GM18858 (cell line): ENCODE data around the gene ECT2L.
A peak's percentile ranks its signal among the peaks of the same experiment; 100 is the strongest.

Experiments
- ATAC-seq: cut with Tn5 transposase; IDR thresholded peaks from one replicate; pipeline ENCODE4 v1.9.1; 2021; ENCODE audit not compliant: unreplicated experiment

Gene ECT2L

DNA sequence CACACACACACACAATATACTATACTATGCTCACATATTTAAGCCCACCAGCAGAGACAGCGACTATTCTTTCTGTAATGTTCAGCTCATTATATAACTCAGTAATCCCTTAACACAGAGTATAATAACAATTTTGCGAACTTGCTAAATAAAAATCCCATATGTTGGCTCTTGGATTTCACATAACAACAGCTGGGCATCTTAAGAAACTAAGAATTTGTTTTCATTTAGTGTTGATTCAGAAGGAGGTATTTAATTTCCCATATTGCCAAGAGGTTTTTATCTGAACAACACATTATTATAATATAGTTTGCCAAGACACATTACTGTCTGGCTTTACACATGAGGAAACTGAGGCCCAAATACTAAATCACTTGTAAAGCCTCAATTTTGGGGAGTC lies 7.4 kb downstream of the ECT2L start:
- ATAC-seq: no peak

- no peak for ATAC-seq
Observed at GRCh38 chr6:138803861-138804260, 8.0 kb downstream of the ECT2L start.

DNA sequence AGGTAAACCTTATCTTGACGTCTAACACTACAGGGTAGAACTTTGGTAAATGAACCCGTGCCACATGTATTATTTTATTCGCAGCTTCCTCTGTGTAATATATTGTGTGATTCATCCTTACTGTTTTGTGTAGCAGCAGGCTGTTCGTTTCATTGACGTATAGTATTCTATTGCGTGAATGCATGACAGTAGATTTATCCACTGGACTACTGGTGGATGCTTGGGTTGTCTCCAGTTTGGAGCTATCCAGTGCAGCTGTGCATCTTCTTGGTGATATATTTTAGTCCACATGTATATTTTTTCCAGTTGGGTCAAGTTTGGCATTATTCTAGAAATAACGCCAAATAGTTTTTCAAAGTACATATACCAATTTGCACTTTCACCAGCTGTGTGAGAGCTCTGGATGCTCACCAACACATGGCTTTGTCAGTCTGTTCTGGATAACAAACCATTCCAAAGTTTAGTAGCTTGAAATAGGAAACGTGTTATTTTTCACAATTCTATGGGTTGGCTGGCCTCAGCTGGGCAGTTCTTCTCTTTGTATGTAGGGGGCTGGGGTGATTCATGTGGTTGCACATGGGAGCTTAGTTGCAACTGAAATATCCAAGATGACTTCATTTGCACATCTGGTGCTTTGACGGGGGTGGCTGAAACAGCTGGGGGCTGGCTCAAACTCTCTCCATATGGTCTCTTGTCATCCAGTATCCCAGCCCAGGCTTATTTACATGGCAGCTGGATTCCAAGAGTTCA lies 9.3 kb downstream of the ECT2L start:
- ATAC-seq: no peak

DNA sequence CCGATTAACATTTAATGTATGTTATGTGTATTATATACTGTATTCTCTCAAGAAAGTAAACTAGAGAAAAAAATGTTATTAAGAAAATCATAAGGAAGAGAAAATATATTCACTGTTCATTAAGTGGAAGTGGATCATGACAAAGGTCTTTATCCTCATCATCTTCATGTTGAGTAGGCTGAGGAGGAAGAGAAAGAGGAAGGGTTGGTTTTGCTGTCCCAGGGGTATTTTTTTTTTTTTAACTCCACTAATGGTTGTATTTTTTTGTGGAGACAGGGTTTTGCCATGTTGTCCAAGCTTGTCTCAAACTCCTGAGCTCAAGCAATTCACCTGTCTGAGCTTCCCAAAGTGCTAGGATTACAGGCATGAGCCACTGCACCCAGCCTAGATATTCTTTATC lies 11.0 kb downstream of the ECT2L start:
- ATAC-seq: no peak

DNA sequence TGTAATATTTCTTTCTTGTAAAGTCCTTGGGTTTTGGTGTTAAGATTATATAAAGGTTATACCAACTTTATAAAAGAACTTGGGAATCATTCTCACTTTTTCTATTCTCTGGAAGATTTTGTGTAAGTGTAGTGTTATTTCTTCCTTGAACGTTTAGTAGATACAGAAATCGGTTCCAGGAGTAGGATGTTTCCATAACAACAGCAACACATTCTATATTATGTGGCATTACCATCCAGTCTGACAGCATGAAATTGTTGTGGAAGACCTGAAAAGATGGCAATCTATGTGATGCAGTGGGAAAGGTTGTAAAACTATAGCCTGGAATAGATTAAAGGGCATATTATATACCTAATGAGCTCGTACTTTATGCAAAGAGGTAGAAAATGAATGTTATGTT lies 13.8 kb downstream of the ECT2L start:
- no peak for ATAC-seq

DNA sequence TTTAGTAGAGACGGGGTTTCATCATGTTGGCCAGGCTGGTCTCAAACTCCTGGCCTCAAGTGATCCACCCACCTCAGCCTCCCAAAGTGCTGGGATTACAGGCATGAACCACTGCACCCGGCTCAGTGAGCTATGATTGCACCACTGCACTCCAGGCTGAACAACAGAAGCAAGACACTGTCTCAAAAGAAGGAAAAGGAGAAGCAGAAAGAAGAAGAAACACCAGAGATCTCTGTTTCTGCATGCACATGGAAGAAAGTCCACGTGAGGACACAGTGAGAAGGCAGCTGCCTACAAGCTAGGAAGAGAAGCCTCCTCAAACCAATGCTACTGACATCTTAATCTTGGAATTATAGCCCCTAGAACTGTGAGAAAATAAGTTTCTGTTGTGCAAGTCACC lies 16.0 kb downstream of the ECT2L start:
- ATAC-seq: no peak

- no peak for ATAC-seq
Observed at GRCh38 chr6:138814179-138814834, 18.4 kb downstream of the ECT2L start.

DNA sequence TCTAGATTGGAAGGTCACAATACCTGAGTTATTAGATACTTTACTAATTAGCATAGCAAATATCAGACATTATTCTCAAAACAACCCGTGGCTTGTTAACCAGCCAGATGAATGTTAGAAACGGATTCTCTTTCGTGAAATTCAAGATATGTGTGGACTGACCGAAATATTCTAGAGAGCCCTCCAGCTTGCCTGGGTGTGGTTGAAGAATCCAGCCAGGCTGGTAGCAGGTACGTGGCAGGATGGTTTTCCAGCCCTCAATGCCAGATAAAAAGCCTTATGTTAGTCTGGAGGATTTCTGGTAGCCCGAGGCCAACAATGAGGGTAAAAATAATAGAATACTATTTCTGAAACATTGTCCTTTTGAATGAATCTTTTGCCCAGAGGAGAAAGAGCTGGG lies 19.3 kb downstream of the ECT2L start:
- no peak for ATAC-seq

DNA sequence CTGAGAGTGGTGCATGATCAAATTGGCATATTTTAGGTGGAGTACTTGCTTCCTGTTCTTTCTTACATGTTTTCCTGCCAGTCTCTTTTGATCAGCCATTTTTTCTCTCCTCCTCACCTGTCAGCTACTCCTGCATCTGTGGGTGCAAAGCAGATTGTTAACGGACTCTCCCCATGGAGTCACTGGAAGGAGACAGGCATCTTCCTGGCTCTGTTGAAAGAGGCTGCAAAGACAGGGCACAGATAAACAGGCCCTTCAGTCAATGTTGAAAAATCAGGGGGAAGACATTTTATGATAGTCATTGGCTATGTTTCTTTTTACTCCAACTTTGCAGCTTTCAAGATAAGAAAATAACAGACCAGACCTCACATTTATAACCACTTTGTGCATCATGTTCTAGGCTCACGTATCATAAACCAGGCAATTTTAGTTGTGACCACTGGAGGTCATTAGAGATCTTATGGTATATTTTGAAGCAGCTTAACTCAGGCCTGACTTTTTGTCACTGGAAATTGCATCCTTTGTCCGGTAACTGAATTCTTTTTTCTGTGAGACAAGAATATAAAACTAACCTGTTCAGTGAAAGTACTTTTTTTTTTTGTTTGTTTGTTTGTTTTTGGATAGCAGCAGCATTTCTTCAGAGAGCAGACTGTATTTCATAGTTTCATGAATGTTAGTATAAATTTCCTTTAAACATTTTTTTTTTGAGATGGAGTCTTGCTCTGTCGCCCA lies 20.1 kb downstream of the ECT2L start:
- ATAC-seq: peak; percentile 49

GRCh38 chr6:138817799-138818198 lies 21.9 kb downstream of the ECT2L start:
- ATAC-seq: no peak

- ATAC-seq: peak; percentile 82
Observed at GRCh38 chr6:138818496-138819194, 22.8 kb downstream of the ECT2L start.

DNA sequence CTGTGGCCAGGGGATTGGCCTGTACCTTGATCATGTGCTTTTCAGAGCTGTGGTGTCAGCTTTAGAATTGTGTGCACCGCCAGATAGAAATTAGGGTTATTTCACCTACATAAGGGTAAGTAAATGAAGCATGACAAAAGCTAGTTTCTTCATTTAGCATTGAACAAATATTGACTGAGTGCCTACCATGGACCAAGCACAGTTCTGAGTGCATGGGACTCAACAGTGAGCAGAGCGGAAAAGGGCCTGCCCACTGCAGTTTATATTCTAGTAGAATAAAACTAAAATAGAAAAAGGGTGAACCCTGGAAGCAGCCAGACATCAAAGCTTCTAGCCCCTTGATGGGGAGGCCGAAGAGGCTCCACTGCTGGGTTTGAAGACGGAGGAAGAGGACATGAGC lies 25.6 kb downstream of the ECT2L start:
- no peak for ATAC-seq

GRCh38 chr6:138824482-138825144 lies 28.7 kb downstream of the ECT2L start:
- no peak for ATAC-seq

DNA sequence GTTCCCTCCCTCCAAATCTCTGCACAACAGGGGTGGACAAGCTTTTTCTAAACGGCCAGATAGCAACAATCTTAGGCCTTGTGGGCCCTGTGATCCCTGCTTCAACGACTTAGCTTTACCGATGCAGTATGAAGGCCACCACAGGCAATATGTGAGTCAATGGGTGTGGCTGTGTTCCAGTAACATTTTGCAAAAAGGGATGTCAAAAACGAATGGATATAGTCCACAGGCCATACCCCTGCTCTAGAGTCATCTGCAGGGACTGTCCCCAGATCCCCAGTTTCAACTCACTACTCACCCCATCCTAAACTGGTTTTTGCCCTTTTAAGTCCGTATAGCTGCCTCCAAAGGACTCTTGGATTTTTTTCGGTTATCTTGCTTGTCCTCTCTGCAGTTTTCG lies 34.4 kb downstream of the ECT2L start:
- ATAC-seq: no peak

- no peak for ATAC-seq
Observed at GRCh38 chr6:138832182-138832581, 36.3 kb downstream of the ECT2L start.

DNA sequence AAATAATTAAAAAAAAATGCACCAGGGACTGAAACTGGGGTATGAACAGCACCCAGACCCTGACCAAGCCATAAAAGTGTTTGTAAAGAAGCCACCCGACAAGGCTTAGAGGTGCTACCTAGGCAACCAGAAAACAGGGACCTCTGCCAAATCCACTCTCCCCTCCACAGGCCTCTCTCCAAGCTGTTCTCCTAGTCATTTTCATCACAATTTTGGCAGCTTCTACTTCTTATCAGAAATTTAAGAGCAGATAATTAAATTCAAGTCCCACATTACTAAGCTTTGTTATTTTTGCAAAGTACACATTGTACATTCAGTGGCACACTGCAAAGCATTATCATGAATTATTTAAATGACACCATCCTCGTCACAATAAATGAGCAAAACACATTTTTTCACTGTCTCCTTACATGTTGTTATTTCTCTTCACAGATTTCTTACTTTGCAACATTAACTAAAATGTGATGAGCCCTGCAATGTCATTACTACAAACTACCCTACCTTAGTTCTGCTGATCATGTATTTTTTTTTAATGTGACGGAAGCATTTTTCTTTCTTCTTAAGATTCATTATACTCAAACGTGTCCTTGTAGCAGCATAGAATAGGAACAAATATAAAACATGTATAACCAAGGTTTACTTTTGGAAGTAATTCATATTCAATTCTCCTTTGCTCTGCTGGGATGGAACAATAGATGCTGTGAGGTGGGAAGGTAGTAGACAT lies 38.1 kb downstream of the ECT2L start:
- ATAC-seq: no peak

DNA sequence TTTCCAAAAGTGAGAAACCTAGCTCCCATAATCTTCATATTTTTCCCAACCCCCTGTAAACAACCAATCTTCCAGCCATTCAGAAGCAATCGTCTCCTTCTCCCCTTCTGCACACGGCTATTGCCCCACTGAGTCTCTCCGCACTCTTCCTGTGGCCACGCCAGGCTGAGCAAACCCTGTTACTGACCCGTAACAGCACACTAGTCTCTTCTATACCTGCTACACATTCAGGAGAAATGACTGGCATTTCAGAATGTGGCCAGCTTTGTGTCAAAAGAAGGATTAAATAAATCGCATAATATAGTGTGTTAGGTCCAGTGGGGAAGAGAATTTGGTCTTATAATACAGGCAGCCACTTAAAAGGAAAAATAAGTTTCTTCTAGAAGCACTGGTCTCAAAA lies 41.4 kb downstream of the ECT2L start:
- no peak for ATAC-seq

DNA sequence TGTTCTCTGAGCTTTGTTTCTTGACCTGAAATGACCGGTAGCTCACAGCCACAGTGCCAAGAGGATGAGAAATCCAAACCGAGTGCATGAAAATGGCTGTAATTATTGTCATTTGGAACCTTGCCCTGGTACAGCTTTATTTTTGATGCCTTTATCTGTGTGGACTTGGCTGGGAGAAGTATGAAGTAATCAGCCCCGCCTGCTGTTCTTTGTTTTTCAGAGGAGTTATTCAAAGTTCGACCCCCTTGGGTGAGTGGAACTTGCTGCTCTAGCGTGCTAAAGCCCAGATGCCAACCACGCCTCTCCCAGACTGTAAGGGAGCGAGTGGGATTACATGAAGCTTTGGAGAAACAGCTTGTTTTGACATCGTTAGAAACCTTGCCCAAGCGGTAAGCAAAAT lies 48.3 kb downstream of the ECT2L start:
- ATAC-seq: no peak

GRCh38 chr6:138847884-138848283 lies 52.0 kb downstream of the ECT2L start:
- ATAC-seq: no peak

- no peak for ATAC-seq
Observed at GRCh38 chr6:138848461-138848860, 52.6 kb downstream of the ECT2L start.
